ENCODE measurements around the gene MMP7. TPM values are rescaled to one million over a fixed set of nuclear protein-coding genes. Genes with fewer than 3 reads are reported as not detected.

MMP7 gene
- total and polyA plus RNA-seq, 2 of the 4 experiments (the other 2 are of a cell fraction) = not detected

DNA sequence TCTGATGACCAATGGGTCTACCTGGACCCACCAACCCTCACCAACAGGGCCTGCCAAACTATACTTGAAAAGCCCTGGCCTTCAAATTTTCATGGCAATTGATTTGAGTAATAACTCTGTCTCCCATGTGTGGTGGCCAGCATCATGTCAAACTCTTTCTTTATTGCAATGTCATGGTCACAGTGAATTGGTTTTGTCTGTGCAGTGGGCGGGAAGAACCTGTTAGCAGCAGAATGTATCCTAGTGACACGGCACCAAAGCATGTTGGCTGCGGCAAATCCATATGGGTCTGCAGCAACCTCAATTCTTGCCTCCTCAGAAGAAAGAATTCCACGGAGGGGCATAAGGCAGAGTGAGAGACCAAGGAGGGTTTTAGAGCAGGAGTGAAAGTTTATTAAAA lies 58.4 kb downstream of the MMP7 start:
- in situ Hi-C loops (cut with MboI; ENCODE audit: low sequenced_read_pairs) (no loop called here), dilution Hi-C loops (cut with HindIII; ENCODE audit: low sequenced_read_pairs, unreplicated experiment) (no loop called here)
- POLR2A ChIA-PET (ENCODE audit: unreplicated experiment) = no interaction called here

More for the DNA sequence above, 58.4 kb downstream of the MMP7 start:
- no peak overlapping the region for H3K18ac ChIP-seq (ENCODE audit: low read depth, low read length)
- WGBS, 2 experiments (ENCODE audit: extremely low coverage in 2 of 2, insufficient read length in 1 of 2) = no CpG with 5 or more reads among the region's 4 CpGs
- no peak overlapping the region for H2BK5ac ChIP-seq (ENCODE audit: low read depth, low read length, poor library complexity, severe bottlenecking)
- no peak overlapping the region for H3K4me3 ChIP-seq (ENCODE audit: insufficient read depth, low read depth, low read length)
- H3K36me3 ChIP-seq (ENCODE audit: control insufficient read depth, insufficient read depth, low read length) = no peaks in the 10 kb centered on the region
- H2BK15ac ChIP-seq (ENCODE audit: low read depth, low read length) = no peak overlapping the region
- no peak overlapping the region for H3K23ac ChIP-seq (ENCODE audit: low read depth, low read length)
- H3K27me3 ChIP-seq (ENCODE audit: control insufficient read depth, insufficient read depth, low read length) = no peaks in the 10 kb centered on the region
- H2BK120ac ChIP-seq (ENCODE audit: low read depth, low read length) = no peak overlapping the region
- no peak overlapping the region for H3K4ac ChIP-seq (ENCODE audit: low read depth, low read length)
- no TSS peak for BruUV-seq (replicated peaks)
- H3K4me2 ChIP-seq (ENCODE audit: low read depth, low read length) = no peak overlapping the region
- H3K9ac ChIP-seq (ENCODE audit: low read depth, low read length) = no peak overlapping the region
- intact Hi-C loops (cut with micrococcal nuclease) = no loop called here
- H3K9me1 ChIP-seq (ENCODE audit: insufficient read depth, low read length) = peaks cover 14% of the 10 kb centered on the region; the same call in 1 of the 2 replicates
- no peak overlapping the region for H2AK5ac ChIP-seq (ENCODE audit: low read depth, low read length)
- H3K9me3 ChIP-seq (ENCODE audit: control insufficient read depth, insufficient read depth, low read length) = no peaks in the 10 kb centered on the region
- no peak overlapping the region for H3K14ac ChIP-seq (replicated peaks; ENCODE audit: low read depth, low read length)
- CTCF ChIA-PET = no interaction called here
- H4K20me1 ChIP-seq (ENCODE audit: insufficient read depth, low read length) = no peaks in the 10 kb centered on the region
- no peak for DNase-seq
- no peak overlapping the region for H4K8ac ChIP-seq (ENCODE audit: low read depth in 2 of 2, low read length in 2 of 2)
- no peak overlapping the region for H3K56ac ChIP-seq (ENCODE audit: extremely low read depth, insufficient read depth, low read length)
- H4K91ac ChIP-seq (ENCODE audit: insufficient read depth, low read depth, low read length) = no peak overlapping the region
- no peak overlapping the region for H2AK9ac ChIP-seq (replicated peaks; ENCODE audit: low read depth, low read length, poor library complexity)
- no peak overlapping the region for H2BK20ac ChIP-seq (ENCODE audit: low read depth, low read length)
- no peak for ATAC-seq (ENCODE audit: low read depth)
- TF ChIP-seq MXI1 (IDR thresholded peaks at IDR 0.05; ENCODE audit: borderline replicate concordance, low read depth, low read length) (no peak), FOS (IDR thresholded peaks at IDR 0.05; ENCODE audit: low read depth, low read length) (no peak), RCOR1 (IDR thresholded peaks at IDR 0.05; ENCODE audit: insufficient replicate concordance, low read length) (no peak), MAFK (IDR thresholded peaks at IDR 0.05; ENCODE audit: low read depth, low read length) (no peak), SMC3 (IDR thresholded peaks at IDR 0.05; ENCODE audit: low read depth, low read length) (no peak), BHLHE40 (IDR thresholded peaks at IDR 0.05; ENCODE audit: low read depth, low read length) (no peak), RFX5 (IDR thresholded peaks at IDR 0.05; ENCODE audit: low read depth, low read length) (no peak), CEBPB (IDR thresholded peaks at IDR 0.05; ENCODE audit: low read depth, low read length) (no peak), CHD1 (IDR thresholded peaks at IDR 0.05; ENCODE audit: low read depth, low read length) (no peak), POLR2A (IDR thresholded peaks at IDR 0.05; ENCODE audit: low read depth, low read length) (no peak), NFE2L2 (IDR thresholded peaks at IDR 0.05; ENCODE audit: low read depth, low read length) (no peak), RAD21 (IDR thresholded peaks at IDR 0.05; ENCODE audit: low read length) (no peak), MAZ (IDR thresholded peaks at IDR 0.05; ENCODE audit: borderline replicate concordance, low read depth, low read length) (no peak)
- TF ChIP-seq, protein P1, sequence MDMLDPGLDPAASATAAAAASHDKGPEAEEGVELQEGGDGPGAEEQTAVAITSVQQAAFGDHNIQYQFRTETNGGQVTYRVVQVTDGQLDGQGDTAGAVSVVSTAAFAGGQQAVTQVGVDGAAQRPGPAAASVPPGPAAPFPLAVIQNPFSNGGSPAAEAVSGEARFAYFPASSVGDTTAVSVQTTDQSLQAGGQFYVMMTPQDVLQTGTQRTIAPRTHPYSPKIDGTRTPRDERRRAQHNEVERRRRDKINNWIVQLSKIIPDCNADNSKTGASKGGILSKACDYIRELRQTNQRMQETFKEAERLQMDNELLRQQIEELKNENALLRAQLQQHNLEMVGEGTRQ (IDR thresholded peaks at IDR 0.05; ENCODE audit: low read depth, low read length) = no peak
- TF ChIP-seq, protein P2, sequence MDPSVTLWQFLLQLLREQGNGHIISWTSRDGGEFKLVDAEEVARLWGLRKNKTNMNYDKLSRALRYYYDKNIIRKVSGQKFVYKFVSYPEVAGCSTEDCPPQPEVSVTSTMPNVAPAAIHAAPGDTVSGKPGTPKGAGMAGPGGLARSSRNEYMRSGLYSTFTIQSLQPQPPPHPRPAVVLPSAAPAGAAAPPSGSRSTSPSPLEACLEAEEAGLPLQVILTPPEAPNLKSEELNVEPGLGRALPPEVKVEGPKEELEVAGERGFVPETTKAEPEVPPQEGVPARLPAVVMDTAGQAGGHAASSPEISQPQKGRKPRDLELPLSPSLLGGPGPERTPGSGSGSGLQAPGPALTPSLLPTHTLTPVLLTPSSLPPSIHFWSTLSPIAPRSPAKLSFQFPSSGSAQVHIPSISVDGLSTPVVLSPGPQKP (IDR thresholded peaks at IDR 0.05; ENCODE audit: borderline replicate concordance, low read depth, low read length) = no peak
- TF ChIP-seq, protein P3, sequence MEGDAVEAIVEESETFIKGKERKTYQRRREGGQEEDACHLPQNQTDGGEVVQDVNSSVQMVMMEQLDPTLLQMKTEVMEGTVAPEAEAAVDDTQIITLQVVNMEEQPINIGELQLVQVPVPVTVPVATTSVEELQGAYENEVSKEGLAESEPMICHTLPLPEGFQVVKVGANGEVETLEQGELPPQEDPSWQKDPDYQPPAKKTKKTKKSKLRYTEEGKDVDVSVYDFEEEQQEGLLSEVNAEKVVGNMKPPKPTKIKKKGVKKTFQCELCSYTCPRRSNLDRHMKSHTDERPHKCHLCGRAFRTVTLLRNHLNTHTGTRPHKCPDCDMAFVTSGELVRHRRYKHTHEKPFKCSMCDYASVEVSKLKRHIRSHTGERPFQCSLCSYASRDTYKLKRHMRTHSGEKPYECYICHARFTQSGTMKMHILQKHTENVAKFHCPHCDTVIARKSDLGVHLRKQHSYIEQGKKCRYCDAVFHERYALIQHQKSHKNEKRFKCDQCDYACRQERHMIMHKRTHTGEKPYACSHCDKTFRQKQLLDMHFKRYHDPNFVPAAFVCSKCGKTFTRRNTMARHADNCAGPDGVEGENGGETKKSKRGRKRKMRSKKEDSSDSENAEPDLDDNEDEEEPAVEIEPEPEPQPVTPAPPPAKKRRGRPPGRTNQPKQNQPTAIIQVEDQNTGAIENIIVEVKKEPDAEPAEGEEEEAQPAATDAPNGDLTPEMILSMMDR (conservative IDR thresholded peaks at IDR 0.05; ENCODE audit: low read depth, low read length) = no peak
- H3K27ac ChIP-seq (ENCODE audit: insufficient read depth, low read length) = no peak overlapping the region
- H4K5ac ChIP-seq (ENCODE audit: low read depth, low read length) = no peak overlapping the region
- H3K79me1 ChIP-seq (ENCODE audit: low read depth in 1 of 2, low read length in 2 of 2) = no peaks in the 10 kb centered on the region
- H3K4me1 ChIP-seq (ENCODE audit: control insufficient read depth, insufficient read depth, low read length) = peaks cover 16% of the 10 kb centered on the region
- no peak overlapping the region for H2AFZ ChIP-seq (replicated peaks; ENCODE audit: low read length, poor library complexity)
